Measurements from ENCODE around the gene PCAT7.
"Not testable (repeated sequence)": the region's sequence is repeated elsewhere in the genome, so short reads cannot be mapped to it uniquely, and the experiment has no call there.

PCAT7 gene

GRCh38 chr9:94538908-94539307 is 16.0 kb upstream of the PCAT7 start:
- no peak for DNase-seq (ENCODE audit: extremely low read depth, low read depth)
- no peak for TF ChIP-seq CTCF (IDR thresholded peaks at IDR 0.05; ENCODE audit: low read depth, low read length)

GRCh38 chr9:94544335-94544734 is 10.5 kb upstream of the PCAT7 start:
- DNase-seq (ENCODE audit: extremely low read depth, low read depth), result not testable (repeated sequence)

GRCh38 chr9:94545940-94546339 is 8.9 kb upstream of the PCAT7 start:
- no peak for TF ChIP-seq CTCF (IDR thresholded peaks at IDR 0.05; ENCODE audit: low read depth, low read length)
- DNase-seq (ENCODE audit: extremely low read depth, low read depth), result no peak

- DNase-seq (ENCODE audit: extremely low read depth, low read depth), result no peak
- TF ChIP-seq CTCF (IDR thresholded peaks at IDR 0.05; ENCODE audit: low read depth, low read length), result no peak
Measured at GRCh38 chr9:94553029-94553938, 1.6 kb upstream of the PCAT7 start.

- no peak for TF ChIP-seq CTCF (IDR thresholded peaks at IDR 0.05; ENCODE audit: low read depth, low read length)
- DNase-seq (ENCODE audit: extremely low read depth, low read depth), result no peak
Measured at GRCh38 chr9:94554078-94554438, 825 bp upstream of the PCAT7 start.

- no peak for TF ChIP-seq CTCF (IDR thresholded peaks at IDR 0.05; ENCODE audit: low read depth, low read length)
- DNase-seq (ENCODE audit: extremely low read depth, low read depth), result no peak
Measured at GRCh38 chr9:94557376-94557775, 2.5 kb downstream of the PCAT7 start.

- no peak for DNase-seq (ENCODE audit: extremely low read depth, low read depth)
- TF ChIP-seq CTCF (IDR thresholded peaks at IDR 0.05; ENCODE audit: low read depth, low read length), result no peak
Measured at GRCh38 chr9:94560237-94560636, 5.4 kb downstream of the PCAT7 start.

- no peak for TF ChIP-seq CTCF (IDR thresholded peaks at IDR 0.05; ENCODE audit: low read depth, low read length)
- no peak for DNase-seq (ENCODE audit: extremely low read depth, low read depth)
Measured at GRCh38 chr9:94563548-94563947, 8.7 kb downstream of the PCAT7 start.

- not testable (repeated sequence) for DNase-seq (ENCODE audit: extremely low read depth, low read depth)
Measured at GRCh38 chr9:94564279-94564678, 9.4 kb downstream of the PCAT7 start.

All from AG09319 (cell line).